HG03520 (cell line): ENCODE results near the gene GULP1.
"Not testable (repeated sequence)": the region's sequence is repeated elsewhere in the genome, so short reads cannot be mapped to it uniquely, and the experiment has no call there.

Experiments used
- ATAC-seq: cut with Tn5 transposase; IDR thresholded peaks from one replicate; pipeline ENCODE4 v1.9.1; 2021; ENCODE audit warnings: mild to moderate bottlenecking, moderate library complexity; ENCODE audit not compliant: unreplicated experiment

GULP1 gene

GRCh38 chr2:188588235-188588634, 296.6 kb downstream of the GULP1 start:
- no peak for ATAC-seq

GRCh38 chr2:188596054-188596453, 304.4 kb downstream of the GULP1 start:
- ATAC-seq: no peak

DNA sequence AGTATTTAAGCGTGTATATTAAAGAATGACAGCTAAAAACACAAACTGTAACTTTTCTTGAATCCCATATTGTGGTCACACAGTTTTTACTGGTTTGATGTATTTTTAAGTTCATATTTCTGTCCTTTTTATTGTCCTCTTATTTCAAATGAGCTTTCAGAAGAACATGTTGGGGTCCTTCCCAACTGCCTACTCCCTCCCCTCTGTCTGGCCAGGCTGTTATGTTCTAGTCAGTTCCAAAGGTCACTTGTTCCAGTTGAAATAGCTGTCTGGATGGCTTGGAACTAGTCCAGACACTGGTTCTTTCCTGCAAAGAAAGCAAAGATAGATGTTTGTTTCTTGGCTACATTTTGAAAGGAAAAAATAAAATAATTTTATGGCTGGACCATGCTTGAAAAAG, 306.9 kb downstream of the GULP1 start:
- no peak for ATAC-seq

DNA sequence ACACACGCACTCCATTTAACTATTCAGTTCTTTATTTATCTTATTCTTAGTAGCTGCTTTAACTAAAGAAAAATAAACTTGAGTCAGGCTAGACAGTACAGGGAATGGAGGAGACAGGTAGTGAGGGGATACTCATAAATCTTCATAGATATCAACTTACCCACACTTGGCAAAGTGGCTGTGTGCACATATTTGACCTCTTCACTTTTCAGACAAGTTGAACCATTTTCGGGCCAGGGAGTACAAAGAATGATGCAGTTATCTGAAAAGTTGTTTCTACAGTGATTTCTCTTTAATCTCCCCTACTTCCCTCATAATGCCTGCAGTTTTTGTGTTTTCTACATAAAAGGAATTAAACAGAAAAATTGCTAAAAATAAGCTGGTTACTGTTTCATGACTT, 307.5 kb downstream of the GULP1 start:
- ATAC-seq: no peak

DNA sequence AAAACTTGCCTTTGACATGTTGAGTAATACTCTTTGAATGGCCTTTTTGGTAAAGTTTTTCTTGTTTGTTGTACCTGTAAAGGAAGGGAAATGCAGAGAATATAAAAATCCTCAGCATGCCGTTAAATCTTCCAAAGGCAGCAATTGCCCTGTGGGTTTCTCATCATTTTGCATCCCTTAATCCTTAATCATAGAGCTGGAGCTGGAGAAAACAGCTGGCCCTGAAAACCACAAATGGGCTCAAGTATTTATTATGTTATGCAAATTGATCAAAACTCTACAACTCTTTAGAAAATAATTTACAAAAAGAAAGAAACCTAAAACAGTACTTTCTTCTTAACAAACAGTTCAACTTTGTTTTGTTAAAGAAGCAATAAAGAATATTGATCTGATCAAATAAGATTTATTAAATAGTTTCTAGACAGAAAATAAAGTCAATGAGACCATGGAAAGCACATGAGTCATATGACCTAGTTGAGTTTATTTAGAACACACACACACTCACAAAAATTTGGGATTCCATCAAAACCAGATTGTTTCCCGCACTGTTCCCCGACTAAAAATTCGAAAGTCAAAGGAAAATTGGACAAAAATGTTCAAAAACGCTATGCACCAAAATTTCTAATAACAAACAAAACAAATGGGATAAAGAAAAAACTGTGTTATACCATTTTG, 309.0 kb downstream of the GULP1 start:
- ATAC-seq: no peak

- ATAC-seq: no peak
Observed at GRCh38 chr2:188601391-188601790, 309.7 kb downstream of the GULP1 start.

DNA sequence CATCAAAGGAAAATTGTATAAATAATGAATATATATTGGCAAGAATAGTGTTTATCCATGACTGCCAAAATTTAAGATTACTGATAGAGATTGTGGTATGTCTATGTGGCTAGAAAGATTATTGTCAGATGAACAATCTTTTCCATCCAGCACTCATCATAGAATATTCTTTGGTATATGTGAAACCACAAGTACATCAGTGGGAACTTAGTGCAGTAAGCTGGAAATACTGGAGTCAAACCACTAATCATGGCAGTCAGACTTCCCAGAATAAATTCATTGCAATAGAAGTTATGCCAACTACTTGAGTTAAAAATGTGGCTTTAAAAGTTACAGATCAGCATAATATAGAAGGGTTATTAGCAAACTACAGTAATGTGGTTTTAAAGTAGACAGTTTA, 310.3 kb downstream of the GULP1 start:
- ATAC-seq: no peak

GRCh38 chr2:188604579-188604978, 312.9 kb downstream of the GULP1 start:
- ATAC-seq: no peak

GRCh38 chr2:188605609-188606584, 314.2 kb downstream of the GULP1 start:
- not testable (repeated sequence) for ATAC-seq

DNA sequence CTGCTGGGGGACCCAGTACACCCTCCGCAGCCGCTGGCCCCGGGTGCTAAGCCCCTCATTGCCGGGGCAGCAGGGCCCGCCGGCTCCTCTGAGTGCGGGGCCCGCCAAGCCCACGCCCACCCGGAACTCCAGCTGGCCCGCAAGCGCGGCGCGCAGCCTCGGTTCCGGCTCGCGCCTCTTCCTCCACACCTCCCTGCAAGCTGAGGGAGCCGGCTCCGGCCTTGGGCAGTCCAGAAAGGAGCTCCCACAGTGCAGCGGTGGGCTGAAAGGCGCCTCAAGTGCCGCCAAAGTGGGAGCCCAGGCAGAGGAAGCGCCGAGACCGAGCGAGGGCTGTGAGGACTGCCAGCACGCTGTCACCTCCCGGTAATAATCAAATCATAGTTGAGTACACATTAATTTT, 314.9 kb downstream of the GULP1 start:
- not testable (repeated sequence) for ATAC-seq

GRCh38 chr2:188607501-188607900, 315.8 kb downstream of the GULP1 start:
- ATAC-seq: no peak

DNA sequence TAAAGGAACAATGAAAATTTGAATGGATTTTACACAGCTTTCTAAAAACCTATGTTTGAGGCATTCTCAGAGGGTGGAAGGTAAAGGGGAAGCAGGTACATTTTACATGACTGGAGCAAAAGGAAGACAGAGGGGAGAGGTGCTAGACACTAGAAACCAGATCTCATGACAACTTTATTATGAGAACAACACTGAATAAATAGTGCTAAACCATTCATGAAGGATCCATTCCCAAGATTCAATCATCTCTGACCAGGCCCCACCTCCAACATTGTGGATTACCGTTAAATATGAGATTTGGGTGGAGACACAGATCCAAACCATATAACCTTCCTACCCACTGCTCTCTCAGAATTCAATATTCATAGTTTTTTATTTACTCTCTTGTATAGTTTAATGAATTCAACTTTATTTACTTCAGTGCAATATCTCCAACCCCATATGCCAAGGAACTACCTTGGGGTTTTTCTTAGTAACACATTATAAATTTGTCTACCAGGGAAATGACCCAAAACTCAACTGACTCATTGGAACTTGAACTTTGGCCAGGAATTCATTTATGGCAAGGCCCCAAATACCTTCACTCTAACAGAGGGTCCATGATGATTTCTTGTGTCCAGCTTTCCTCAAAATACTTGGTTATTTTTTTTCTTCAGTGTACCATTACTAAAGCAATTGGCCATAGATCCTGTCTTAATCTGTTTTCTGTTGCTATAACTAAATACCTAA, 317.8 kb downstream of the GULP1 start:
- no peak for ATAC-seq

GRCh38 chr2:188610050-188610444, 318.4 kb downstream of the GULP1 start:
- no peak for ATAC-seq

- ATAC-seq: no peak
Observed at GRCh38 chr2:188610827-188611226, 319.2 kb downstream of the GULP1 start.

DNA sequence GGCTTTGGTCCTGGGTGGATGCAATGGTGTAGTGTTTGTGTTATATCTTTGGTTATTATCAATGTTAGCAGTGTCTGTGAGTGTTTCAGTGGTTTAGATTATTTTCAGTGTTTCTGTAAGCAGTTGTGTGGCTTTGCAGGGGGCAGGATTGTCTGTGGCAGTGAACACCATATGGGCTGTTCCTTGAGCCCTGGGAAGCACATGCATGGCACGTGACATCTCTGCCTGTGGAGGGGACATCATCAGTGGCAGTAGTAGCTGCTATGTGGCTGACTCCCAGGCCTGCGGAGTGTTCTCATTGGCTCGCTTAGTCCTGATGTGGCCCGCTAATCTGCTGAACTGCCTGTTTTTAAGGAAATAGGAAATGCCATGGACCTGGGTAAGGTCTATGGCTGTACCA, 327.5 kb downstream of the GULP1 start:
- no peak for ATAC-seq

DNA sequence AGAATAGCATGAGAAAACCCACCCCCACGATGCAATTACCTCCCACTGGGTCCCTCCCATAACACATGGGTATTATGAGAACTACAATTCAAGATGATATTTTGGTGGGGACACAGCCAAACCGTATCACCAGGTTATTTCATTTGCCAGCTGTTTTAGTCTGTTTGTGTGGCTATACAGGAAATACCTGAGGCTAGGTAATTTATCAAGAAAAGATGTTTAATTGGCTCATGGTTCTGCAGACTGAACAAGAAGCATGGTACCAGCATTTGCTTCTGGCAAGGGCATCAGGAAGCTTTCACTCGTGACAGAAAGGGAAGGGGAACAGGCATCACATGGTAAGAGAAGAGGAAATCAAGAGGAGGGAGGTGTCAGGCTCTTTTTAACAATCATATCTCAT, 329.2 kb downstream of the GULP1 start:
- ATAC-seq: no peak

GRCh38 chr2:188622601-188623260, 331.1 kb downstream of the GULP1 start:
- no peak for ATAC-seq

GRCh38 chr2:188623995-188624643, 332.4 kb downstream of the GULP1 start:
- ATAC-seq: no peak

GRCh38 chr2:188627471-188627870, 335.8 kb downstream of the GULP1 start:
- ATAC-seq: no peak

DNA sequence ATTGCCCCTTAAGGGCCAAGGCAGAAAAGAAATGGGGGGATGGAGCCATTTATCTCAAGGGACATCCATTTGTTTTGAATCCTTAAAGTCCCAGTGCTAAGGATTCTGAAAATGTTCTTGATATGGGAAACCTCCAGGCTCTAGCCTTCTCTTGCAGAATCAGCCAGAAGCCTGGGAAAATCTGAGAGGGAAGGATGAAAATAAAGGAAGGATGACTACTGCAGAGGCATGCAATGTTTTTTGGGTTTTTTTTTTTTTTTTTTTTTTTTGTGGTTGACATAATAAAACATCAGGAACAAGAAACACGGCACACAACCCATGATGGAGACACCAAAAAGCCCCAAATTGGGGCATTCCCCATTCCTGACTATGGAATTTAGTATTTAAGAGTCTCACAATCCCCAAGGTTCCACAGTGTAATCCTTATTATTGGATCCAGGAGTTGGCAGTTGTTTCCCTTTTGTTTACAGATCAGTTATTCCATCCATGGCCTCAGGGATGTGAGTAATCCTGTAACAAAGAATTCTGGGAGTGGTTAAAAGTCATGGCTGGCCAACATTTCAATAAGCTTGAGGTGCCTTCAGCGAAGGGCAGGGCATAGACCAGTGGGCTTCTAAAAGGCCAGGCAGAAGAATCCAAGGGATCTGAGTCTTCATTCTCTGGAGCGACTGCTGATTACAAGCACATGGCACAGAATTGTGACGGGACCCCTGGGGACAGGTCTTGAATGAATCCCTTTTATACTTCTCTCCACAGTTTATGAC, 337.5 kb downstream of the GULP1 start:
- ATAC-seq: no peak
